WTC11 (cell line): Measurements from ENCODE around the gene SHISA7. TPM values are rescaled to one million over a fixed set of nuclear protein-coding genes. Genes with fewer than 3 reads are reported as not detected.
A peak's percentile ranks its signal among the peaks of the same experiment; 100 is the strongest.

ENCODE experiments used
- ATAC-seq: fragments of 200-7000 bp; cut with Tn5 transposase; 2 replicates; pipeline ENCODE4 v1.10.0; 2021; ENCODE audit warnings: mild to moderate bottlenecking, moderate library complexity
- CTCF ChIA-PET: fragments of 300-600 bp; sonication (Branson Sonifier 250); formaldehyde crosslinking; loops from one replicate; lab custom pipeline; 2021; ENCODE audit warnings: antibody characterized with exemption; lab: Charles Lee
- POLR2A ChIA-PET: fragments of 350-600 bp; sonication (Branson Sonifier 250); formaldehyde crosslinking; loops from one replicate; lab custom pipeline; 2021; ENCODE audit warnings: antibody characterized with exemption; lab: Charles Lee
- DNase-seq: peaks from one replicate; pipeline ENCODE4 v3.0.0; 2021; ENCODE audit warnings: low spot score
- H3K27ac Mint-ChIP-seq: 2 replicates; pipeline ENCODE4 v1.8.0; 2021; ENCODE audit warnings: mixed read lengths
- H3K27me3 Mint-ChIP-seq: 2 replicates; pipeline ENCODE4 v1.8.0; 2021; ENCODE audit warnings: low read depth, mild to moderate bottlenecking, moderate library complexity, mixed read lengths
- H3K36me3 Mint-ChIP-seq: 2 replicates; pipeline ENCODE4 v1.8.0; 2021; ENCODE audit warnings: mixed read lengths
- H3K4me1 Mint-ChIP-seq: 2 replicates; pipeline ENCODE4 v1.8.0; 2022; ENCODE audit warnings: mixed read lengths
- H3K4me3 Mint-ChIP-seq: 2 replicates; pipeline ENCODE4 v1.8.0; 2021; ENCODE audit warnings: mild to moderate bottlenecking, moderate library complexity, mixed read lengths
- H3K9me3 Mint-ChIP-seq: 2 replicates; pipeline ENCODE4 v1.8.0; 2021; ENCODE audit warnings: mixed read lengths
- AR ChIP-seq: fragments of 250-450 bp; sonication (Bioruptor Pico); IDR thresholded peaks from 2 replicates; pipeline ENCODE4 v1.9.0; 2021; ENCODE audit warnings: mild to moderate bottlenecking
- CREB1 ChIP-seq: sonication (generic); formaldehyde crosslinking; IDR thresholded peaks from 2 replicates; pipeline ENCODE4 v1.8.0; 2023; ENCODE audit warnings: mild to moderate bottlenecking, missing genetic modification reagents
- CREM ChIP-seq: sonication (generic); formaldehyde crosslinking; IDR thresholded peaks from 2 replicates; pipeline ENCODE4 v1.8.1; 2022; ENCODE audit warnings: mild to moderate bottlenecking, missing genetic modification reagents, moderate library complexity
- E2F1 ChIP-seq: sonication (generic); formaldehyde crosslinking; IDR thresholded peaks from 2 replicates; pipeline ENCODE4 v1.8.0; 2022; ENCODE audit warnings: mild to moderate bottlenecking, missing genetic modification reagents
- E2F4 ChIP-seq: sonication (generic); formaldehyde crosslinking; IDR thresholded peaks from 2 replicates; pipeline ENCODE4 v1.8.1; 2022; ENCODE audit warnings: low read depth, mild to moderate bottlenecking, moderate library complexity, missing genetic modification reagents, borderline replicate concordance
- ELF4 ChIP-seq: sonication (generic); formaldehyde crosslinking; IDR thresholded peaks from 2 replicates; pipeline ENCODE4 v1.8.1; 2022; ENCODE audit warnings: low read depth, mild to moderate bottlenecking, moderate library complexity, missing genetic modification reagents
- ETV6 ChIP-seq: sonication (generic); formaldehyde crosslinking; IDR thresholded peaks from 2 replicates; pipeline ENCODE4 v1.8.1; 2022; ENCODE audit warnings: mild to moderate bottlenecking, missing genetic modification reagents
- GABPB1 ChIP-seq: sonication (generic); formaldehyde crosslinking; IDR thresholded peaks from 2 replicates; pipeline ENCODE4 v1.8.1; 2023; ENCODE audit warnings: mild to moderate bottlenecking, missing genetic modification reagents
- IRF2 ChIP-seq: sonication (generic); formaldehyde crosslinking; IDR thresholded peaks from 2 replicates; pipeline ENCODE4 v1.8.0; 2022; ENCODE audit warnings: low read depth, missing genetic modification reagents, borderline replicate concordance
- JAZF1 ChIP-seq: fragments of 250-450 bp; sonication (Bioruptor Pico); IDR thresholded peaks from 2 replicates; pipeline ENCODE4 v1.9.0; 2021; ENCODE audit warnings: moderate library complexity, mild to moderate bottlenecking, inconsistent platforms
- KAT7 ChIP-seq: sonication (generic); formaldehyde crosslinking; IDR thresholded peaks from 2 replicates; pipeline ENCODE4 v1.8.1; 2023; ENCODE audit warnings: missing genetic modification reagents, mild to moderate bottlenecking, borderline replicate concordance
- MXD4 ChIP-seq: fragments of 250-450 bp; sonication (Bioruptor Pico); IDR thresholded peaks from 2 replicates; pipeline ENCODE4 v1.8.0; 2021; ENCODE audit warnings: mild to moderate bottlenecking, moderate library complexity, borderline replicate concordance
- NFATC4 ChIP-seq: fragments of 250-450 bp; sonication (Bioruptor Pico); IDR thresholded peaks from 2 replicates; pipeline ENCODE4 v1.9.0; 2021; ENCODE audit warnings: mild to moderate bottlenecking
- NR2C2 ChIP-seq: sonication (generic); formaldehyde crosslinking; IDR thresholded peaks from 2 replicates; pipeline ENCODE4 v1.8.0; 2022; ENCODE audit warnings: mild to moderate bottlenecking, missing genetic modification reagents
- RELA ChIP-seq: sonication (generic); formaldehyde crosslinking; IDR thresholded peaks from 2 replicates; pipeline ENCODE4 v1.8.1; 2022; ENCODE audit warnings: missing genetic modification reagents, mild to moderate bottlenecking, borderline replicate concordance
- RORB ChIP-seq: fragments of 250-450 bp; sonication (Bioruptor Pico); IDR thresholded peaks from 2 replicates; pipeline ENCODE4 v1.9.0; 2021; ENCODE audit warnings: mild to moderate bottlenecking
- SMAD4 ChIP-seq: sonication (generic); formaldehyde crosslinking; IDR thresholded peaks from 2 replicates; pipeline ENCODE4 v1.8.0; 2022; ENCODE audit warnings: mild to moderate bottlenecking, missing genetic modification reagents
- SP1 ChIP-seq: sonication (generic); formaldehyde crosslinking; conservative IDR thresholded peaks from 2 replicates; pipeline ENCODE4 v1.8.1; 2022; ENCODE audit warnings: missing genetic modification reagents
- TEAD4 ChIP-seq: sonication (generic); formaldehyde crosslinking; IDR thresholded peaks from 2 replicates; pipeline ENCODE4 v1.8.0; 2022; ENCODE audit warnings: mild to moderate bottlenecking, missing genetic modification reagents
- ZBTB21 ChIP-seq: sonication (generic); formaldehyde crosslinking; IDR thresholded peaks from 2 replicates; pipeline ENCODE4 v1.8.1; 2023; ENCODE audit warnings: mild to moderate bottlenecking, missing genetic modification reagents, borderline replicate concordance
- ZNF425 ChIP-seq: fragments of 250-450 bp; sonication (Bioruptor Pico); conservative IDR thresholded peaks from 2 replicates; pipeline ENCODE4 v1.9.0; 2021; ENCODE audit warnings: mild to moderate bottlenecking
- total RNA-seq: library from RNA; stranded (reverse); gene quantifications from 3 replicates; pipeline ENCODE4 v1.2.3, GENCODE V29; 2021

The SHISA7 gene
- total RNA-seq, 1 experiment from 2014 or later: 0.79 TPM

- H3K4me1 Mint-ChIP-seq: peaks cover 42% of the 10 kb centered on the region
- ATAC-seq (no peak), DNase-seq (peak; percentile 41)
- TF ChIP-seq JAZF1 (CRISPR knock-in tag) (no peak), SP1 (CRISPR knock-in tag) (no peak), NR2C2 (CRISPR knock-in tag) (no peak), NFATC4 (CRISPR knock-in tag) (no peak)
- H3K9me3 Mint-ChIP-seq: no peaks in the 10 kb centered on the region
- H3K27me3 Mint-ChIP-seq: peaks cover 28% of the 10 kb centered on the region
- CTCF ChIA-PET: interaction anchor here (0.6 to 1.5 kb wide), 2 partner anchors 18 to 39 kb away, joined by 3 to 5 read pairs; no protein-coding TSS in a partner anchor
- POLR2A ChIA-PET: no interaction called here
- H3K27ac Mint-ChIP-seq: no peak within 1 kb of the TSS
- H3K36me3 Mint-ChIP-seq: no peaks in the 10 kb centered on the region
- H3K4me3 Mint-ChIP-seq: peak within 1 kb of the TSS; percentile 30; the same call in 1 of the 2 replicates
These were observed 21.6 kb upstream of the SHISA7 start, which contains the start of gene C19orf85 for GRCh38 chr19:55464662-55465054. C19orf85 (minus strand) TSS chr19:55464751; CDS start chr19:55464554, 197 bp downstream.

GRCh38 chr19:55464039-55464661, 21.1 kb upstream of the SHISA7 start:
- DNase-seq: no peak
- CTCF ChIA-PET: interaction anchor here (0.6 to 1.5 kb wide), 2 partner anchors 17 to 40 kb away, joined by 3 to 5 read pairs; no protein-coding TSS in a partner anchor
- H3K4me3 Mint-ChIP-seq: no peak overlapping the region
- peaks cover 44% of the 10 kb centered on the region for H3K4me1 Mint-ChIP-seq
- TF ChIP-seq ZNF425 (no peak), NR2C2 (CRISPR knock-in tag) (no peak), ETV6 (CRISPR knock-in tag) (no peak)
- no peaks in the 10 kb centered on the region for H3K9me3 Mint-ChIP-seq
- H3K36me3 Mint-ChIP-seq: no peaks in the 10 kb centered on the region
- no peak for ATAC-seq
- H3K27me3 Mint-ChIP-seq: peaks cover 28% of the 10 kb centered on the region
- POLR2A ChIA-PET: no interaction called here
- H3K27ac Mint-ChIP-seq: no peak overlapping the region

- POLR2A ChIA-PET: no interaction called here
- TF ChIP-seq AR (no peak), ZBTB21 (CRISPR knock-in tag) (no peak), KAT7 (no peak), E2F4 (CRISPR knock-in tag) (no peak), CREM (CRISPR knock-in tag) (no peak), ELF4 (CRISPR knock-in tag) (no peak), SMAD4 (CRISPR knock-in tag) (no peak), GABPB1 (no peak), ZNF425 (no peak), CREB1 (CRISPR knock-in tag) (no peak), IRF2 (CRISPR knock-in tag) (no peak), RELA (CRISPR knock-in tag) (no peak), RORB (no peak), MXD4 (CRISPR knock-in tag) (no peak), TEAD4 (CRISPR knock-in tag) (no peak), E2F1 (CRISPR knock-in tag) (no peak)
- TF ChIP-seq, all 79 proteins: peak for 0
- no peak for ATAC-seq
- Mint-ChIP-seq H3K27ac (no peak overlapping the region), H3K36me3 (no peaks in the 10 kb centered on the region), H3K4me3 (peak overlapping the region; percentile 30; the same call in 1 of the 2 replicates), H3K9me3 (no peaks in the 10 kb centered on the region), H3K4me1 (peaks cover 44% of the 10 kb centered on the region), H3K27me3 (peaks cover 28% of the 10 kb centered on the region)
- no peak for DNase-seq
- CTCF ChIA-PET: interaction anchor here (1.1 to 1.5 kb wide), 2 partner anchors 40 kb away, joined by 3 to 10 read pairs; no protein-coding TSS in a partner anchor
These were observed 20.5 kb upstream of the SHISA7 start for GRCh38 chr19:55463583-55464031.
